GM18909 (cell line): ENCODE data around the gene WHRN.

Experiments used
- ATAC-seq: cut with Tn5 transposase; IDR thresholded peaks from one replicate; pipeline ENCODE4 v1.9.1; 2021; ENCODE audit warnings: mild to moderate bottlenecking; ENCODE audit not compliant: unreplicated experiment, poor library complexity

Gene WHRN

DNA sequence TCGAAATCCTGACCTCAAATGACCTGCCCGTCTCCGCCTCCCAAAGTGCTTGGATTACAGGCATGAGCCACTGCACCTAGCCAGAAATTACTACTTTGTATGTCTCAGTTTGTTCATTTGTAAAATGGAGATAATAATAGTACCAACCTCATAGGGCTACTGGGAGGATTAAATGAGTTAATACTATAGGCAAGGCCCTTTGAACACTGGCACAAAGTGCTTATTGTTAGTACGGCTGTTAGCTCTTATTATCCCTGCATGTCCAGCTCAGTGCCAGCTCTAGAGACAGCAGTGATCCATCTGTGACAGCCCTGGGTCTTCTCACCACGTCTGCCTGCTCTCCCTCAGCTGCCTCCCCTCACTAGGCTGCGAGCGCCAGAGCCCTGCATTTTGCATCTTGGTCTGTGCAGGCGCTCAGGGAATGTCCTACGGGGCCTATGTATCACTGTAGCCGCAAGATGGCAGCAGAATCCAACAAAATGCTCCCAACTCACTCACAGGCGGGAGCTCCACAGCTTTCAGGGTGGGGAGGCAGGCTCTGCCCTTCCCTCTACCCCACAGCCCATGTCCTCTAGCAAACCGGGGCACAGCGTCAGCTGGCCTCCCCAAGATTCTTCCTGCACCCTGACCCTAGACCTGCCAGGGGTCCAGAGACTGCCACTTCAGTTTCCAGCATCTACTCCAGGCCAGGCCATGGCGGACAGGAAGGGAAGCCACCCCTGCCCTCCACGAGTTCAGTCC is 99.8 kb downstream of the WHRN start:
- peak; percentile 92 for ATAC-seq

DNA sequence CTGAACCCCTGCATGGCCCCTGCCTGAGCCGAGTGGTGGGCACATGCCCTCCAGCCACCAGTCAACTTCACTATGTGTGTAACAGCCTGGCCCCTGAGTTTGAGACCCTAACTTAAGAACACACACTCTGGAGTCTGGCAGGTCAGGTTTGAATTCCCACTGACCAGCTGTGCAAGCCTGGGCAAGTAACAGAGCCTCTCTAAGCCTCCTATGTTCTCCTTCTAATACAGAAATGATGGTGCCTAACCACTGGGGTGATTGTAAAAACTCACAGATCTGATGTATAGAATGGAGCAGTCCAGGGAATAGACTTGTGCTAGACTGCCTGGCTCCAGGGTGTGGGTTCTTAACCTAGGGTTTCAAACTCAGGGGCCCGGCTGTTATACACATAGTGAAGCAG is 100.7 kb downstream of the WHRN start:
- ATAC-seq: no peak

DNA sequence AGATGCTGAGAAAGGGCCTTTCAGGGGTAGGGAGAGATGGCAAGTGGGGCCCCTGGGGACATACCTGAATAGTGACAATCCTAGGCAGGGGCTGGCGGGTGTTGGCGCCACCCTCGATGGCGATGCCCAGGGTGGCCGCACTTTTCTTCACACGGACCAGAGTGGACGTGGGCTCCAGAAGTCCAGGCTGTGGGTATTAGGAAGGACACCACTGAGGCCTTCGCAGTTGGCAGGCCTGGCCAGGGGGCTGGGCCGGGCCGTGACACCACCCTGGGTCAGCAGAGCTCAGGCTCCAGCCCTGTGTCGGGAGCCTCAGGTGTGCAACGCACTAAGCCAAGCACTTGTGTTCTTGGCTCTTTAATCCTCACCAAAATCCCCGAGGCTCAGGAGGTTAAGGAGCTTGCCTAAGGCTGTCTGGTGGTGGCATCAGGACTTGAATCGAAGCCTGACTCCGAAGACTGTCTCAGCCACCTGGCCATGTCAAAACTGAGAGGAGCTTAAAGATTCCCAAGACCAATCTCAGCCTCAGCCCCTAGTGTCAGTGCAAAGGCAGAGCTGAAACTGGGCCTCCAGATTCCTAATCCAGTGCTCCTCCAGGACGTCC is 102.0 kb downstream of the WHRN start:
- no peak for ATAC-seq

DNA sequence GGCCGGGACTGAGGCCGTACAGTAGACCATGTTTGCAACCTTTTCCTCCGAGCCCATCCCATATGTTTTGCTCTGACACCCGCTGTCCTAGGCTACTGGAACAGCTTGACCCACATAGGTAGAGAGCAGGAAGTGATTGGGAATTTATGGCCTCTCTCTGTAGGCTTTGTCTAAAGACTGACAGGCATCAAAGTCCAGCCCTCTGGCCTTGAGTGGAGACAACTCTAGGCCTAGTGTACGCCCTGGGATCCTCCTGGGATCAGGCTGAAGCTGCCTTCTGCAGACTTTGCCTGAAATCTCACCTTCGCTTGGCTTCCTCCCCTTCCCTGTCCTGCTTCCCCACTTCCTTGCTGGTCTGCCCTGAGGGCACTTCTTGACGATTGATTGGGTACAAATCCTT is 103.9 kb downstream of the WHRN start:
- ATAC-seq: no peak

DNA sequence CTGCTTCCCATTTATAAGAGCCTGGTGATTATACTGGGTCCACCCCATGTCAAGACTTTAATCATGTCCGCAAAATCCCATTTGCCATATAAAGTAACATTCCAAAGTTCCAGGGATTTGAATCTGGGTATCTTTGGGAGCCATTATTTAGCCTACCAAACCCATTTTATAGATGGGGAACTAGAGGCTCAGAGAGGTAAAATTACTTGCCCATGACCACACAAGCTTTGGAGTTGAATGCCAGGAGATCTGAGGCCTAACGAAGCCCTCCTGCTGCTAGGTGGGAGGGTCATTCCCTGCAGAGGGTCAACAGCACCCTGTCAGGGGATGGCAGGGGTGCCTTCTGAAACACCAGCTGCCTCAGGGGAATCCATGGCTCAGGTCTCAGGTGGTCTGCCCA is 104.5 kb downstream of the WHRN start:
- no peak for ATAC-seq

DNA sequence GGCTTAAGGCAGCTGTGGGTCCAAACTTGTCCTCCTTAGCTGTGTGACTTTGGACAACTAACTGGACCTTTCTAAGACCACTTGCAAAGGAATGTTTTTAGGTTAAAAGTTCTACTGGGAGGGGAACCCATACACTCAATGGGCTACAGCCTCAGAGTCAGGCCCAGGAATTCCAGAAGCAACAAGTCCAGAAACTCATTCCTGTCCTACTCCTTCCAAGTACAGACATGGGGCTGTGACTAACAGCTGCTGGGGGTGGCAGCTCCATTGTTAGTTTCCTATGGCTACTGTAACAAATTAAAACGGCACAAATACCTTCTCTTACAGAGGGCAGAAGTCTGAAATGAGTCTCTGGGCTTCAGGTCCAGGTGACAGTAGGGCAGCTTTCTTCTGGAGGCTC is 105.1 kb downstream of the WHRN start:
- no peak for ATAC-seq

DNA sequence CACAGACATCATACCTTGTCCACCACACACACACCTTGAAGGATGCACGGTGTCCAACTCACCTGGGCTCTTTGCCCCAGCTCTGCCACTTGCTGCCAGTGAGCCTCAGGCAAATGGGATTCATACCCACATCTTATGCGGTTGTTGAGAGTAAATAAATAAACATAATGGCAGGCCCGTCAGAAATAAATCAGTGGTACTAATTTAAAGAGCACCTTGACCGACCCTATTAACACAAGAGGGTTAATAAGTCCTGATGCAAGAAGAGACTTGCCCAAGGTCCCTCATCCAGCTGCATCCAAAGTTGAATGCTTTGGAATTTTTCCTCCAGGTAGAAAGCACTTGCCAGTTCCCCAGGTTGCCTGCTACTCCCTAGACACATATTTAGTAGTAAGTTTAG is 105.9 kb downstream of the WHRN start:
- no peak for ATAC-seq

DNA sequence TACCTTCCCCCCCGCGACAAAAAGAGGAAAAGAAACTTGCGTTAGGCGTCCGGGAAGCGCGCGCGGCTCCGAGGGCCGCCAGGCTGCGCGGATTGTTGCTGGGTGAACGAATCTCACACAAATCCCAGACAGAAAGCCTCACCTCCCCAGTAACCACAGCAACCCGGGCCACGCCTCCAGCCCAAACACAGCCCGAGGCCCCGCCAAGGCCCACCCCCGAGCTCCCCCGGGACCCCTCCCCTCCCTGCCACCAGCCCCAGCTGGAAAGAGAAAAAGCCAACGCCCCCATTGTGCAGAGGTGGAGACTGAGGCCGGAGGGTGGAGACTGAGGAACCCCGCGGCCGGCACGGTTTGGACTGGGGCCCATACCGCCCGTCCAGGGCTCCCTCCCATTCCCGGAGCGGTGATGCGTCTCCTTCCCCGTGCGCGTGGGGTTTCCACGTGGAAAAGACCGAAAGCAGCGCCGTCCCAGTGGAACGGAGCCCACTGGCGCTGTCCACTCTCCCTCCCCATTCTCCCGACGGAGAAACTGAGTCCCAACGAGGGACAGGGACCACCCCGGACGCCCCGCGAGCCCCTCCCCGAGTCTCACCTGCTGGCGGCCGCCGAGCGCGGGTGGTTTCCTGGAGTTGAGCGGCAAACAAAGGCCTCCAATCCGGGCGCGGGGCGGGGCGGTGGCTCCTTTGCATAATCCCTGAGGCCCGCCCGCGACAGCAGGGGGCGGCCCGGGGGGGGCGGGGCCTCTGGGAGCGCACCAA is 107.2 kb downstream of the WHRN start:
- peak; percentile 81 for ATAC-seq

DNA sequence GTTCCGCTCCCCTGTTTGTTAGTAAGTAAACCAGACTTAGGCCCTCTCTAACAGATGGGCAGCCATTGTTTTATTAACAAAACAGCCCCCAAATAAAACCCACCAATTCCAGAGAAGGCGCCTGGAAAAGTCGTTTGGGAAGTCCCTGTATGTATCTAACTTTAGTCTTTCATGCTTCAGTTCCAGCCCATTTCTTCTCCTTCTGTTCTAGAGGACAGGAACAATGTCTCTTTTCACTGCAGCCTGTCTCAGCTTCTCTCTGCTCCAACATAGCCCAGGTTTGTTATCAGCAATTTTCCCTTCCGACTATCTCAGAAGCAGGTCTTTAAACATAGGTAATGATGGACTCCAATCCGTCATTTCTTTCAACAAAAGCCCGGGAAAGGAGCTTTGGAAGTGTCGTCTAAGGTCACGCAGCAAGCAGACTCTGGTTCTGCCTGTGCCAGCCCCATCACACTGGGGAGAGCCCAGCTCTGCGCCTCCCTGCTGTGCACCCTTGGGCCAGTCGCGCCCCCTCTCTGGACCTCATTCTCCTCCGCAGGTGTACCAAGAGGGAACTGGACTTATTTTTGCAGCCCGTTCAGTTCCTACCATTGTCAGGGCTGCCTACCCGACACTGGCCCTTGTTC is 107.9 kb downstream of the WHRN start:
- no peak for ATAC-seq

DNA sequence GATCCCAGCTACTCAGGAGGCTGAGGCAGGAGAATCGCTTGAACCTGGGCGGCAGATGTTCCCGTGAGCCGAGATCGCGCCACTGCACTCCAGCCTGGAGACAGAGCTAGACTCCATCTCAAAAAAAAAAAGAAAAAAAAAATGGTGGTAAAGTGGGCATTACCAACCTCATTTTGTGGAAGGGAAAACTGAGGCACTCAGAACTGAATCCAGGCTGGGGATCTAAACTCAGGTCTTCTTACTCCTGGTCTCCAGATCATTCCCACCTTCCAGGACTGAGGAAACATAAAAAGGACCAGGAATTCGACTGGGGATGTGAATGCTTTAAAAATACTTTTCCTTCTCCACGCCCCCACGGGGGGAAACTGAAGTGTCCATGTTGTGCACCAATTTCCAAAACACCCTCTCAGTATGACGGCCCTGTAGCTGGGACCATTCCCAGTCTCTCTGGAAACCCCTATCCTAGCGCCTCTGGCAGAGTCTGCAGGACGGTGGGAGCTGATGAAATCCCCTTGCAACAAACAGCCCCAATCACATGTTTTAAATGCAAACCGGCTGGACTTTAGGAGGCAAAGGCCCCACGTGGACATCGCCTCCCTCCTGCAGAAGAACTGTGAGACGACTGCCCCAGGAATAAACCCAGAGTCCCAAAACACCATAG is 108.6 kb downstream of the WHRN start:
- no peak for ATAC-seq

DNA sequence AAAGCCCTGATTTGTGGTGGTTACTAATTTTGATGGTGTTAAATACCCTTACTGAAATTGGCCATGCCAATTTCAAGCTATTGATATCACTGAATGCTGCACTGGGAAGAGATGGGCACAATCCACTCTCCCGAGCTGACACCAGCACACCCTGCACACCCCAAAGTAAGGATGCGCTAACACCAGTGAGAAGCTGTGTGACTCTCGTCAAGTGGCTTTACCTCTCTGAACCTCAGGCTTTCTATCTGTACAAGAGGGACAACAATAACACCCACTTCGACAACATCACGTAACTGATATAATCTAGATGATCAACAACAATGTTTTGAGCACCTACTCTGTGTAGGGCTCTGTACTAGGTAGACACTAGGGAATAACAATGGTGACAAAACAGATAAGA is 109.5 kb downstream of the WHRN start:
- ATAC-seq: no peak

DNA sequence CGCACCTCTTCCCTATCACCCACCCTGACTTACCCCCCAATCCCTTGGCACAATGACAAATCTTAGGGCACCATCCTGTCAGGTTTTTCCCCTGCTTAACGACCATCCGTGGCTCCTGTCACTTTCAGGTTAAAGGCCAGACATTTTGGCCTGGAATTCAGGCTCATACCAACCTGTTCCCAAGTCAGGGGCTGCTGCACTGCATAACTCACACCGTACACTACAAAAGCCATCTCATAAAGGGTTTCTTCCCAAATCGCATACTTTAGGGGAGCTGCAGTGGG is 110.0 kb downstream of the WHRN start:
- no peak for ATAC-seq

DNA sequence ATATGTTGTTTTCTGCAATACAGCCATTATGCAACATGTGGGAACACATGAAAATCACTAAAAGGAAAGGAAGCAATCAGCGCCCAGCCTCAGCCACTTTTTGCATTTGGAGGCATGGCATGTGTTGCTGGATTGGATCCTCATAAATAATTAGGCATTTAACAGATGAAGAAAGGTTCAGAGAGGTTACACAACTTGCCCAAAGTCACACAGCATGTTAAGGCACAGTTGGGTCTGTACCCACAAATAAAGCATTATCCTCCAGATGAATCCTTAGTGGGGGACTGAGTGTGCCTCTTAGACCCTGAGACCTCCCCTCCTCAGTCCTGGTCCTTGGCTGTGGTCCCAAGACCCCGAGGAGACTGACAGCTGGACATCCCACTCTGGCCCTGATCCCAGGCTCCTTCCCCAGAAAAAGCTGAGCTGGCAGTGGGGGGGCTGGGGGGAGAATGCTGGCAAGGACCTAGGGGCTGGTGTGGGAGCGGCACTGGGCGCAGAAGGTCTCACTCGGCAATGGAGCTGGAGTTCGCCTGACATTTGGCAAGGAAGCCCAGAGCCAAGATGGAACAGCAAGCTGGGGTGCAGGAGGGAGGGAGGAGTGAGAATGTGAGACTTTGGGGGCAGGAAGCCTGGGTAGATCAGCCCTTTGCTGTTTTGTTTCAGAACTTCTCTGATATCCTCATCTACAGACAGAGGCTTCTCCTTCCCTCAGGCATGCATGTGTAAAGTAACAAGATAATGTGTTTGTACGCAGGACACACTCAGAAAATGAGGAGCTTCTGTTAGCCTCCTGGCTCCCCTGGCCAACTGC is 110.5 kb downstream of the WHRN start:
- ATAC-seq: no peak

DNA sequence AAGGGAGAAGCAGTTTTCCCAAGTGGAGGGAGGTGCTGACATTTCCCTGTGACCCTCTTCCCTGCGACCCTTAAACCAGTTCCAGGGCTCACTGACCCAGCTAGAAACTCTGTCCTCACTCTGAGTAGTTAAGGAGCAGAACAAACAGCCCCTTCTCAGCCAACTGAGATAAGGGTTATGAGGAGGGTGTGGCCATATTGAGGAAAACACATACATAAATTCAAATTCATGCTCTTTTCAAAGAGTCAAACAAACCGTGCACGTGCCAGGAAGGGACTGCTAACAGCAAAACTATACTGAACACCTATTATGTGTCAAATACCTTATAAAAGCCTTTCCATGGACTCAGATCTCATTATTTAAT is 112.5 kb downstream of the WHRN start:
- no peak for ATAC-seq

DNA sequence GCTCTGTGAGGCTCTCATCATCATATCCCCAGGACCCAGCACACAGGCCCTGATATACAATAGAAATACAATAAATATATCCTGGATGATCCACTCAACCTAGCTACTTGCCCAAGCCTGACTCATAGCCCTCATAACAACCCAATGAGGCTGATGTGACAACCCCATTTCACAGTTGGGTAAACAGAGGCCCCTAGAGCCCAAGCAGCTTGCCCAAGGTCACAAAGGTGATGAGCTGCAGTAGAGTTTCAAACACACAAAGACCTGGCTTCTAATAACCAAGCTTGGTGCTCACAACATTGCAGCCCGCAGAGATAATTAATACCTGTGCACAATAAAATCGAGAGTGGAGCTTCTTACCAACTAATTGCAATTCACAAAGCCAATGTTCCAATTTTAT is 114.3 kb downstream of the WHRN start:
- no peak for ATAC-seq

DNA sequence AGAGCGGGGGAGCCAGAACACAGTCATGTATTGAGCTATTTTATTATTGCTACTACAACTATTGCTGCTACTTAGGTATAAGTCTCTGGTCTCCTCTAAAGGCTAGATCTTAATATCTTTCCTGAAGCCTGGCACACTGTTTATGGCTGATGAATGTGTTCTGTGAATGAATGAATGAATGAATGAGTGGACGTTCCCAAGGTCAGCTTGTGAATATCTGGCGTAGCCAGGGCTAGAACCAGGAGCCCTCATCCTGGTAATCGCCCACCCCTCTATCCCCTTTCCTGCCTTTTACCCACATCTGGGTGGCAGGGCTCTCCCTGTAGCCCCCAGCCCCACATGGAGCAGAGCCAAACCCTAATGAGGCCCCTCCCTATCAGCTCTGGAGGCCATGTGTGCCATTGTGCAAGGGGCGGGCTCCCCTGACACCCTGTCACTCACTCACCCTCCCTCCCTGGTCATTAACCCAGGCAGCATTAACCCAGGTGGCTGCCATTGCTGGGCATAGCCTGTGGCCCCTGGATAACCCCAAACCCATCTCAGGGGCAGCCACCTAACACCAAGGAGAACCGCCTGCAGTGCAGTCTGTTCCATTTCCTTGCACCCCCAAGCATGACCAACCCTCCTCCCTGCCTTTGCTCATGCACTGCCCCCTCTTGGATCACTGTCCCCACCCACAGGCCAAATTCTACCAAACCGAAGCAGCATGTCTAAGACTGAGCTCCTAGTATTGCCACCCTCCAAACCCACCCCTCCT is 115.5 kb downstream of the WHRN start:
- ATAC-seq: no peak

DNA sequence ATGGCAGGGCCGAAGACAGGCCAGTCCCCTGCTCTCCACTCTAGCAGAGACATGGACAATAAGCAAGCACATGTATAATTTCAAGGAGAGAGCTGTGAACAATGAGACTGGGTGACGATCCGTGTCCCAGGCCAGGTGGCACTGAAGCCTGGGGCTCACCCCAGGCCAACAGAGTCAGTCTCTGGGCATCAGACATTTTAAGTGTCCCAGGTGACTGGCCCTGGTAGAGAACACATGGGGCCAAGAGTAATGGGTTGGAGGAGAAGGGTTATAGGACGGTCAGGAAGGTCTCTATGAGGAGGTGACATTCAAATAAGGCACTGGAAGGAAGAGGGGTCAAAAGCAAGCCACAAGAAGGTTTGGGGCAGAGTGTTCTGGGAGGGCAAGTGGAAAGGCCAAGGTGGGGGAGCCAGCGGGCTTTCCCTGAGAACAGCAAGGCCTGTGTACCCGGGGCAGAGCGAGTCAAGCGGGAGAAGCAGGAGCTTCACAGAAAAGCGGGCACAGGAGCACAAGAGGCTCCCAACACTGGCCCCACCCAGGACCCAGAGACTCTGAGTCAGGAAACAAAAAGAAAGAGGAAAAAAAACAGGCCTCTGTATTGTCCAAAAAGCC is 116.4 kb downstream of the WHRN start:
- no peak for ATAC-seq

DNA sequence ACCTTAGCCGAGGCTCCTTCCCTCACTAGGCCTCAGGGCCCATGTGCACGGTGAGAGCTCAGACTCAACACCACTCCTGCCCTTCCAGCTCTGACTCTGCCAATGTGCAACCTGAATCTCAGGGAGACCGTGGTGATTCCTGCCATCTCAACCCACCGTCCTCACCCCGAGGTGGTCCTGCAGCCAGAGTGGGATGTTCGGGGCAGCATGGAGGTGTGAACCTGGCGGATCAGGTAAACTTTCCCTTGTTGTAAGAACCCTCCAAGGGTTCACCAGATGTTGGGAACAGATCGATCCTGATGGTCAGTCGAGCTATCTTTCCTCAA is 117.0 kb downstream of the WHRN start:
- no peak for ATAC-seq

DNA sequence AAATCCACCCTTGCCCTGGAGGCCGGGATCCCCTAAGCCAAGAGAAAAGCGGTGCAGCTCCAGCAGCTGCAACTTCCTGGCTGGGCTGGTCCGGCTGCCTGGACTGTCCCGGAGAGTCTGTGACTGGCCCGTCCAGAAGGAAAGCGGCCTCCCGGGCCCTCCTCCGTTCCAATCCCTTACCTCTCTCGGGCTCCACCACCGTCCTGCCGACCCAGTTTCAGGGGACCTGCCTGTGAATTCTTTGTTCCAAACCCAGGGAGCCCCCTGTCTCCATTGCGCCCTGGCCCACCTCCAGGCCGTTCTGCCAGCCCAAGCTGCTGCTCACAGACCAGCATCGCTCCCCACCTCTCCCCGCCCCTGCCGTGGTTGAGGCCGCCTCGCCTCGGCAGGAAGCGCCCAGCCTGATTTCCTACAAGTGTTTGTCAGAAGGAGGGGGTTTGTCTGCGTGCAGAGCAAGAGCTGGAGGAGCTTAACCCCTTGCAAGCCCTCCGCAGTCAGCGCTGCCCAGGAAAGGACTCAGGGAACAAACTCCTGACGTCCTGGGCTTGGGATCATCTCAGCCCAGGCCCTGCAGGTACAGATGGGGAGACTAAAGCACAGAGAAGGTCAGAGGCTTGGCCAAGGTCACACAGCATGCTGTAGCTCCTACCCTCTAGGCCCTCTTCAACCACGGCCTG is 117.5 kb downstream of the WHRN start, which contains the start of gene AKNA:
AKNA (minus strand) TSS at position 303 of the 677 bp plus-strand sequence. CDS start 6,649 bp downstream, outside the sequence.
- peak; percentile 34 for ATAC-seq
